Mucosa of descending colon (tissue), 3 donors: ENCODE data around the gene ADGRD1. TPM values are rescaled to one million over a fixed set of nuclear protein-coding genes. Genes with fewer than 3 reads are reported as not detected.
"Not testable (repeated sequence)": the region's sequence is repeated elsewhere in the genome, so short reads cannot be mapped to it uniquely, and the experiment has no call there.

Source experiments
- ATAC-seq: fragments of 200-7000 bp; cut with Tn5 transposase; one replicate; pipeline ENCODE4 v1.9.1; 2020; ENCODE audit warnings: mild to moderate bottlenecking, moderate library complexity
- DNase-seq, 3 donors: peaks; one replicate each; pipeline ENCODE4 v3.0.0-alpha.2; 2020
- H3K36me3 ChIP-seq: fragments of 200-600 bp; one replicate; pipeline ENCODE4 v1.8.0; 2021; ENCODE audit warnings: low read depth, mild to moderate bottlenecking
- H3K4me1 ChIP-seq: fragments of 200-600 bp; one replicate; pipeline ENCODE4 v1.8.0; 2021; ENCODE audit warnings: low read depth, mild to moderate bottlenecking
- H3K4me3 ChIP-seq: fragments of 200-600 bp; one replicate; pipeline ENCODE4 v1.8.0; 2021; ENCODE audit warnings: mild to moderate bottlenecking
- H3K9me3 ChIP-seq: fragments of 200-600 bp; one replicate; pipeline ENCODE4 v1.8.0; 2021; ENCODE audit warnings: mild to moderate bottlenecking
- intact Hi-C, 2 donors: fragments of 100-400 bp; cut with DNase I in 1 of 2; cut with micrococcal nuclease in 1 of 2; formaldehyde crosslinking; loops; one replicate each; pipeline versions ENCODE4 v1.11.0 to v1.11.1; 2022; cut with DNase I, micrococcal nuclease
- total RNA-seq, 3 donors: library from RNA; stranded (reverse); fragmentation: NEBNext Ultra II Directional in 2 of 3; extraction: Animal tissue kit (Norgen Biotek cat#: 25700) in 2 of 3; gene quantifications; one replicate each; pipeline versions ENCODE4 v1.2.1 to v1.2.4, GENCODE V29; 2021 to 2023
- TF ChIP-seq, protein P1 (sequence below): fragments of 200-600 bp; IDR thresholded peaks from one replicate; pipeline ENCODE4 v1.8.0; 2022; ENCODE audit warnings: antibody characterized with exemption, mild to moderate bottlenecking
- donor health status: DM: no; HTN: no; CAD: no; lungs with moderate emphysema.
- donor health status: DM: no; HTN: no; CAD: no.
- donor health status: DM: no; HTN: yes; CAD: no.

Gene ADGRD1
- total RNA-seq, 3 donors from 2014 or later = 2.6 to 18.4 (median 12.9) TPM

- TF ChIP-seq, protein P1, sequence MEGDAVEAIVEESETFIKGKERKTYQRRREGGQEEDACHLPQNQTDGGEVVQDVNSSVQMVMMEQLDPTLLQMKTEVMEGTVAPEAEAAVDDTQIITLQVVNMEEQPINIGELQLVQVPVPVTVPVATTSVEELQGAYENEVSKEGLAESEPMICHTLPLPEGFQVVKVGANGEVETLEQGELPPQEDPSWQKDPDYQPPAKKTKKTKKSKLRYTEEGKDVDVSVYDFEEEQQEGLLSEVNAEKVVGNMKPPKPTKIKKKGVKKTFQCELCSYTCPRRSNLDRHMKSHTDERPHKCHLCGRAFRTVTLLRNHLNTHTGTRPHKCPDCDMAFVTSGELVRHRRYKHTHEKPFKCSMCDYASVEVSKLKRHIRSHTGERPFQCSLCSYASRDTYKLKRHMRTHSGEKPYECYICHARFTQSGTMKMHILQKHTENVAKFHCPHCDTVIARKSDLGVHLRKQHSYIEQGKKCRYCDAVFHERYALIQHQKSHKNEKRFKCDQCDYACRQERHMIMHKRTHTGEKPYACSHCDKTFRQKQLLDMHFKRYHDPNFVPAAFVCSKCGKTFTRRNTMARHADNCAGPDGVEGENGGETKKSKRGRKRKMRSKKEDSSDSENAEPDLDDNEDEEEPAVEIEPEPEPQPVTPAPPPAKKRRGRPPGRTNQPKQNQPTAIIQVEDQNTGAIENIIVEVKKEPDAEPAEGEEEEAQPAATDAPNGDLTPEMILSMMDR = no peak
- intact Hi-C loops = no loop called here
- DNase-seq (no peak), ATAC-seq (no peak)
- H3K36me3 ChIP-seq = no peaks in the 10 kb centered on the region
- H3K4me1 ChIP-seq = no peaks in the 10 kb centered on the region
- no peak overlapping the region for H3K4me3 ChIP-seq
- no peaks in the 10 kb centered on the region for H3K9me3 ChIP-seq
Observed at GRCh38 chr12:130933269-130933995, 20.3 kb upstream of the ADGRD1 start.

- TF ChIP-seq, protein P1 = no peak
- DNase-seq (no peak), ATAC-seq (no peak)
- intact Hi-C loops = no loop called here
- Histone ChIP-seq H3K36me3 (no peaks in the 10 kb centered on the region), H3K4me1 (no peaks in the 10 kb centered on the region), H3K9me3 (no peaks in the 10 kb centered on the region), H3K4me3 (no peak overlapping the region)
Observed at GRCh38 chr12:130934753-130935152, 19.0 kb upstream of the ADGRD1 start.

DNA sequence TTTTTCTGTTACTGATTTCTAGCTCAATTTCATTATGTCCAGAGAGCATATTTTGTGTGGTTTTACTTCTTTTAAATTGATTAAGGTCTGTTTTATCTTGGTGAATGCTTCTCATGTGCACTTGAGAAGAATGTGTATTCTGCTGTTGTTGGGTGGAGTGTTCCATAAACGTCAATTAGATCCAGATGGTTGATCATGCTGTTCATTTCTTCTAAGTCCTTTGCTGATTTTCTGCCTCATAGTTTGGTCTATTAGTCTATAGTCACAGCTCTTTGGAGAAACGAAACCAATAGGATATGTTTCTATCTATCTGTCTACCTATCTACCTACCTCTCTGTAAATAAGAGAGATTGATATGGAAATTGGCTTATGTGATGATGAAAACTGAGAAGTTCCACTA is 17.1 kb upstream of the ADGRD1 start:
- DNase-seq (no peak), ATAC-seq (no peak)
- Histone ChIP-seq H3K4me1 (no peaks in the 10 kb centered on the region), H3K36me3 (no peaks in the 10 kb centered on the region), H3K4me3 (no peak overlapping the region), H3K9me3 (no peaks in the 10 kb centered on the region)
- TF ChIP-seq, protein P1 = no peak
- intact Hi-C loops = no loop called here

DNA sequence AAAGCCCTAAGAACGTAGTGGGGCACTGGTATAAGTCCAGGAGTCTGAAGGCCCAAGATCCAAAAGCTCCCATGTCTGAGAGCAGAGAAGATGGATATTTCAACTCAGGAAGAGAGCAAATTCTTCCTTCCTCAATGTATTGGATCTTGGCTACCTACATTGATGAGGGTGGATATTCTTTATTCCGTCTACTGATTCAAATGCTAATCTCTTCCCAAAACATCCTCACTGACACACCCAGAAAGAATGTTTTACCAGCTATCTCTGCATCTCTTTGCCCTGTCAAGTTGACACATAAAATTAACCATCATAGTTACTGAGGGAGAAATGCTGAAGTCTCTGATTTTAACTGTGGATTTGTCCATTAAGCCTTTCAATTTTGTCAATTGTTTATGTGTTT is 16.6 kb upstream of the ADGRD1 start:
- DNase-seq (no peak), ATAC-seq (no peak)
- TF ChIP-seq, protein P1 = no peak
- intact Hi-C loops = no loop called here
- Histone ChIP-seq H3K9me3 (no peaks in the 10 kb centered on the region), H3K4me3 (no peak overlapping the region), H3K4me1 (no peaks in the 10 kb centered on the region), H3K36me3 (no peaks in the 10 kb centered on the region)

DNA sequence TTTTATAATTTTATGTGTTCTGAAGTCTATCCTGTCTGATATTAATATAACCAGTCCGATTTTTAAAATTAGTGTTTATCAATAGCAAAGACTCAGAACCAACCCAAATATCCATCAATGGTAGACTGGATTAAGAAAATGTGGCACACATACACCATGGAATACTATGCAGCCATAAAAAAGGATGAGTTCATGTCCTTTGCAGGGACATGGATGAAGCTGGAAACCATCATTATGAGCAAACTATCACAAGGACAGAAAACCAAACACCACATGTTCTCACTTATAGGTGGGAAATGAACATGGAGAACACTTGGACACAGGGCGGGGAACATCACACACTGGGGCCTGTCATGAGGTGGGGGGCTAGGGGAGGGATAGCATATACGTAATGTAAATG is 16.2 kb upstream of the ADGRD1 start:
- H3K36me3 ChIP-seq, H3K9me3 ChIP-seq, H3K4me3 ChIP-seq, DNase-seq, intact Hi-C loops, ATAC-seq, H3K4me1 ChIP-seq: not testable (repeated sequence)

DNA sequence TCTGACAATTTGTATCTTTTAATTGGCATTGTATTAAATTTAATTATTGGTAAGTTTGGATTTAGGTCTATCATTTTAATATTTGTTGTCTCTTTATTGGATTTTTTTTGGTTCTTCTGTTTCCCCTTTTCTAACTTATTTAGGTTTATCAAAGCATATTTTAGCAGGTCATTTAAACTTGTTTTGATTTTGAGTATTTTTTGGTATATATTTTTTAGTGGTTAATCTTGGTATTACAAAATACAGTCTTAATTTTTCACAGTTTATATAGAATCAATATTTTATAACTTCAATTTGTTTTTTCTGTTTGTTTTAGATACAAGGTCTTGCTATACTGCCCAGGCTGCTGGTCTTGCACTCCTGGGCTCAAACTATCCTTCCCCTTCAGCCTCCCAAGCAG is 15.5 kb upstream of the ADGRD1 start:
- ATAC-seq = no peak
- TF ChIP-seq, protein P1 = no peak
- H3K4me1 ChIP-seq = no peaks in the 10 kb centered on the region
- intact Hi-C loops = no loop called here
- H3K4me3 ChIP-seq = no peak overlapping the region
- no peaks in the 10 kb centered on the region for H3K36me3 ChIP-seq
- DNase-seq = no peak
- no peaks in the 10 kb centered on the region for H3K9me3 ChIP-seq
